K562 (cell line): Measurements from ENCODE around the gene FOXRED2. TPM values are rescaled to one million over a fixed set of nuclear protein-coding genes. Genes with fewer than 3 reads are reported as not detected.

Experiments used
- ETV1 ChIP-seq: fragments of 450-650 bp; conservative IDR thresholded peaks from 2 replicates; pipeline ENCODE4 v1.6.1; 2016; ENCODE audit warnings: missing genetic modification characterization, control low read depth, low read depth, missing compliant biosample characterization
- GTF2F1 ChIP-seq: IDR thresholded peaks from 2 replicates; pipeline ENCODE4 v1.6.1; 2011; ENCODE audit warnings: low read depth, low read length, improper control_type of control experiment
- MAFF ChIP-seq: IDR thresholded peaks from 2 replicates; pipeline ENCODE4 v1.6.1; 2012; ENCODE audit warnings: low read length, improper control_type of control experiment
- NFIC ChIP-seq: fragments of 450-650 bp; IDR thresholded peaks from 2 replicates; pipeline ENCODE4 v1.6.1; 2017; ENCODE audit warnings: mild to moderate bottlenecking, inconsistent platforms
- PHF21A ChIP-seq: fragments of 450-650 bp; IDR thresholded peaks from 2 replicates; pipeline ENCODE4 v1.6.1; 2017; ENCODE audit warnings: low read depth, borderline replicate concordance
- THRAP3 ChIP-seq: fragments of 450-650 bp; IDR thresholded peaks from 2 replicates; pipeline ENCODE4 v1.6.1; 2016; ENCODE audit warnings: mild to moderate bottlenecking, inconsistent platforms, borderline replicate concordance
- polyA plus RNA-seq, 8 experiments: library from polyadenylated mRNA; depleted of rRNA in 4 of 8; stranded (reverse) in 5 of 8; unstranded in 3 of 8; fragments of >200 nt; fragmentation: Nextera tagmentation in 2 of 8; fragmentation: Illumina TruSeq in 1 of 8; extraction: Ambion mirVana in 2 of 8; extraction: Trizol in 1 of 8; gene quantifications; 2 replicates each; pipeline versions ENCODE4 v1.2.1 to v1.2.3, GENCODE V29; 2011 to 2014; ENCODE audit warnings: inconsistent platforms in 1 of 8, missing spikeins in 1 of 8
- total RNA-seq, 7 experiments: library from RNA; depleted of rRNA in 6 of 7; stranded (reverse); fragments of >200 nt in 6 of 7; fragmentation: Illumina TruSeq in 2 of 7; extraction: Trizol in 2 of 7; gene quantifications; 2 replicates each; pipeline versions ENCODE4 v1.2.1 to v1.2.3, GENCODE V29; 2011 to 2021; ENCODE audit warnings: low replicate concordance in 1 of 7
- TF ChIP-seq, protein P1 (sequence below): fragments of 450-650 bp; IDR thresholded peaks from 2 replicates; pipeline ENCODE4 v1.6.1; 2016; ENCODE audit warnings: antibody characterized with exemption
- TF ChIP-seq, protein P2 (sequence below): fragments of 450-650 bp; IDR thresholded peaks from 2 replicates; pipeline ENCODE4 v1.7.1; 2018; ENCODE audit warnings: mild to moderate bottlenecking, low read depth; ENCODE audit not compliant: partially characterized antibody
- TF ChIP-seq, protein P3 (sequence below): fragments of 250-450 bp; sonication (Bioruptor Pico); IDR thresholded peaks from 2 replicates; pipeline ENCODE4 v1.8.0; 2022; ENCODE audit warnings: moderate library complexity, mild to moderate bottlenecking, inconsistent platforms

The FOXRED2 gene
- total and polyA plus RNA-seq, 9 of the 15 experiments (the other 6 are each of a cell fraction or from before 2014, with no cell fraction given): 2.8 to 48.4 (median 7.8) TPM

DNA sequence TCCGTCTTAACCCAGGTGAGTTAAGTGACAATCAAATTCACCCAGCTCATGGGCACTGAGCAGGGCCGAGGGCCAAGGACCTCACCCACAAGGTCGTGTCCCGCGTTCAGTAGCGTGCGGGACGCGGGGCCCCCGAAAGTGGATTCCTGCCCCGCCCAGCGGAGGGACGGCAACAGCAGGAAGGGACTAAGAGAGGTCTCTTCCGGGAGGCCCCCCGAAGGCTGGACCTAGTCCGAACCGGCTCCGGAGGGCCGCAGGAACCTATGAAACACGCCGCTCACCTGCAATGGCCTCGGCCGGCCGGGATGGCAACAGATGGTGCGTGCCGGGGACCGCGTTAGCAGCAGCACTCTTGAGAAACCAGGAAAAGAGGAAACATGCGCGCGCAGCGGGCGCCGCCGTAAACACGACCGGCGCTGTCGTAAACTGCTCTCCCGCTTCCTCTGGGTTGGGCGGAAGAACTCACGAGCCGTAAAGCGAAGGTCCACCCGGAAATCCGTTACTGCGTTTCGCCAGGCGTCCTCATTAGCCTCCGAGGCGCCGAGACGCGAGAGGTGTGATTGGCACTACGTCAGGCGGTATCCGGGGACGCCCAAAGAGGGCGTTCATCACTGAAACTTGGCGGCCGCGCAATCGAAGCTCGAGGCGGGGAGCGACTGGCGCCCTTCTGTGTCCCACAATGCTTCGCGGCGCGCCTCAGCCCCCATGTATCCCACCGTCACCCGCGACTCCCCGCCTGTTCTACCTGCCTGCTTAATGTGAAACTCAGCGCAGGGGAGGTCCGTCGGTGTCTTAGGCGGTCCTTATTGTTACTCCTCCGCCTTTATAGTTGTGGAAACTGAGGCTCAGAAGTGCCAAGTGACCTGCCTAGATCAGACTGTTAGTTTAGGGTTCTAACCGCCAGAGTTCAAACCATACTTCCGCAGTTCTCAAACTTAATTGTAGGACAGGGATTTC is 22.2 kb upstream of the FOXRED2 start, which contains the start of gene EIF3D (continued):
- TF ChIP-seq, protein P1, sequence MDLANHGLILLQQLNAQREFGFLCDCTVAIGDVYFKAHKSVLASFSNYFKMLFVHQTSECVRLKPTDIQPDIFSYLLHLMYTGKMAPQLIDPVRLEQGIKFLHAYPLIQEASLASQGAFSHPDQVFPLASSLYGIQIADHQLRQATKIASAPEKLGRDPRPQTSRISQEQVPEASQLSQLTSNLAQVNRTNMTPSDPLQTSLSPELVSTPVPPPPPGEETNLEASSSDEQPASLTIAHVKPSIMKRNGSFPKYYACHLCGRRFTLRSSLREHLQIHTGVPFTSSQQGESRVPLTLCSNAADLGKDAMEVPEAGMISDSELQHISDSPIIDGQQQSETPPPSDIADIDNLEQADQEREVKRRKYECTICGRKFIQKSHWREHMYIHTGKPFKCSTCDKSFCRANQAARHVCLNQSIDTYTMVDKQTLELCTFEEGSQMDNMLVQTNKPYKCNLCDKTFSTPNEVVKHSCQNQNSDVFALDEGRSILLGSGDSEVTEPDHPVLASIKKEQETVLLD: peak; percentile 71
- TF ChIP-seq PHF21A (no peak), ETV1 (tag) (peak; percentile 53; the same call in 1 of the 2 replicates), MAFF (no peak), NFIC (0 out of 2 replicates have a peak, but pooled peaks have one; percentile 27), GTF2F1 (no peak; the same call in 1 of the 2 replicates), THRAP3 (no peak)
- TF ChIP-seq, protein P2, sequence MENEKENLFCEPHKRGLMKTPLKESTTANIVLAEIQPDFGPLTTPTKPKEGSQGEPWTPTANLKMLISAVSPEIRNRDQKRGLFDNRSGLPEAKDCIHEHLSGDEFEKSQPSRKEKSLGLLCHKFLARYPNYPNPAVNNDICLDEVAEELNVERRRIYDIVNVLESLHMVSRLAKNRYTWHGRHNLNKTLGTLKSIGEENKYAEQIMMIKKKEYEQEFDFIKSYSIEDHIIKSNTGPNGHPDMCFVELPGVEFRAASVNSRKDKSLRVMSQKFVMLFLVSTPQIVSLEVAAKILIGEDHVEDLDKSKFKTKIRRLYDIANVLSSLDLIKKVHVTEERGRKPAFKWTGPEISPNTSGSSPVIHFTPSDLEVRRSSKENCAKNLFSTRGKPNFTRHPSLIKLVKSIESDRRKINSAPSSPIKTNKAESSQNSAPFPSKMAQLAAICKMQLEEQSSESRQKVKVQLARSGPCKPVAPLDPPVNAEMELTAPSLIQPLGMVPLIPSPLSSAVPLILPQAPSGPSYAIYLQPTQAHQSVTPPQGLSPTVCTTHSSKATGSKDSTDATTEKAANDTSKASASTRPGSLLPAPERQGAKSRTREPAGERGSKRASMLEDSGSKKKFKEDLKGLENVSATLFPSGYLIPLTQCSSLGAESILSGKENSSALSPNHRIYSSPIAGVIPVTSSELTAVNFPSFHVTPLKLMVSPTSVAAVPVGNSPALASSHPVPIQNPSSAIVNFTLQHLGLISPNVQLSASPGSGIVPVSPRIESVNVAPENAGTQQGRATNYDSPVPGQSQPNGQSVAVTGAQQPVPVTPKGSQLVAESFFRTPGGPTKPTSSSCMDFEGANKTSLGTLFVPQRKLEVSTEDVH: peak; percentile 98
- TF ChIP-seq, protein P3, sequence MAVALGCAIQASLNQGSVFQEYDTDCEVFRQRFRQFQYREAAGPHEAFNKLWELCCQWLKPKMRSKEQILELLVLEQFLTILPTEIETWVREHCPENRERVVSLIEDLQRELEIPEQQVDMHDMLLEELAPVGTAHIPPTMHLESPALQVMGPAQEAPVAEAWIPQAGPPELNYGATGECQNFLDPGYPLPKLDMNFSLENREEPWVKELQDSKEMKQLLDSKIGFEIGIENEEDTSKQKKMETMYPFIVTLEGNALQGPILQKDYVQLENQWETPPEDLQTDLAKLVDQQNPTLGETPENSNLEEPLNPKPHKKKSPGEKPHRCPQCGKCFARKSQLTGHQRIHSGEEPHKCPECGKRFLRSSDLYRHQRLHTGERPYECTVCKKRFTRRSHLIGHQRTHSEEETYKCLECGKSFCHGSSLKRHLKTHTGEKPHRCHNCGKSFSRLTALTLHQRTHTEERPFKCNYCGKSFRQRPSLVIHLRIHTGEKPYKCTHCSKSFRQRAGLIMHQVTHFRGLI (CRISPR knock-in tag): no peak
- TF ChIP-seq, all 486 proteins: peak for 134
